GM12892 (cell line): Measurements from ENCODE around the gene TTLL5.

Source experiments
- POLR2A ChIP-seq: IDR thresholded peaks from 2 replicates; pipeline ENCODE4 v1.6.1; 2011; ENCODE audit warnings: low read depth, low read length, control low read depth
- POLR2AphosphoS5 ChIP-seq: IDR thresholded peaks from 2 replicates; pipeline ENCODE4 v1.6.1; 2011; ENCODE audit warnings: low read depth, low read length, control low read depth
- TAF1 ChIP-seq: IDR thresholded peaks from 2 replicates; pipeline ENCODE4 v1.6.1; 2011; ENCODE audit warnings: low read depth, mild to moderate bottlenecking, control low read depth, low read length, borderline replicate concordance

GRCh38 chr14:75723716-75724115, 62.7 kb downstream of the TTLL5 start:
- TF ChIP-seq POLR2A = no peak
- TF ChIP-seq POLR2AphosphoS5 = no peak
- no peak for TF ChIP-seq TAF1
